Measurements from ENCODE around the gene PRTFDC1.

Gene PRTFDC1

DNA sequence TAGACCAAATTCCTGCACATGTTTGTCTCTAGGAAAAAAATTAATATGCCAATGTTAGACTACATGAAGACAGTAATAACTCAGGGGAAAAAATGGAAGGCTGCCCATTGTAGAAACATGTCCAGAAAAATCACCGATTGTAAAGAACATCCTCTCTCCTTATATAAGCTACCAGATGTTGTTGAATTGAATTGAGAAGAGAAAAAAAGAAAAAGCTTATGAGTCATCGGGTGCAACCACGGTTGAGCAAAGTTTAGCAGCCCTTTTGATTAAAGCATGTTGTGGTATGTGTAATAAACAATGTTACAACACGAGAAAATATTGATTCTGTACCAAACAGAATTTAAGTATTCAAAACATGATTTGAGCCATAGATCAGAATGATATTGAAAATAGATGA, 126.4 kb downstream of the PRTFDC1 start:
- no peak for TF ChIP-seq RAD21 (IDR thresholded peaks at IDR 0.05; ENCODE audit: low read depth)
- TF ChIP-seq TEAD4 (IDR thresholded peaks at IDR 0.05), result no peak
- TF ChIP-seq CREB1 (IDR thresholded peaks at IDR 0.05; ENCODE audit: low read depth), result no peak
- TF ChIP-seq ZBTB7A (IDR thresholded peaks at IDR 0.05; ENCODE audit: low read depth), result no peak
- TF ChIP-seq EP300 (IDR thresholded peaks at IDR 0.05; ENCODE audit: borderline replicate concordance), result no peak
- no peak for TF ChIP-seq TAF1 (IDR thresholded peaks at IDR 0.05; ENCODE audit: low read depth)
- TF ChIP-seq, protein P1, sequence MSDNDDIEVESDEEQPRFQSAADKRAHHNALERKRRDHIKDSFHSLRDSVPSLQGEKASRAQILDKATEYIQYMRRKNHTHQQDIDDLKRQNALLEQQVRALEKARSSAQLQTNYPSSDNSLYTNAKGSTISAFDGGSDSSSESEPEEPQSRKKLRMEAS (IDR thresholded peaks at IDR 0.05), result no peak
- TF ChIP-seq, protein P2, sequence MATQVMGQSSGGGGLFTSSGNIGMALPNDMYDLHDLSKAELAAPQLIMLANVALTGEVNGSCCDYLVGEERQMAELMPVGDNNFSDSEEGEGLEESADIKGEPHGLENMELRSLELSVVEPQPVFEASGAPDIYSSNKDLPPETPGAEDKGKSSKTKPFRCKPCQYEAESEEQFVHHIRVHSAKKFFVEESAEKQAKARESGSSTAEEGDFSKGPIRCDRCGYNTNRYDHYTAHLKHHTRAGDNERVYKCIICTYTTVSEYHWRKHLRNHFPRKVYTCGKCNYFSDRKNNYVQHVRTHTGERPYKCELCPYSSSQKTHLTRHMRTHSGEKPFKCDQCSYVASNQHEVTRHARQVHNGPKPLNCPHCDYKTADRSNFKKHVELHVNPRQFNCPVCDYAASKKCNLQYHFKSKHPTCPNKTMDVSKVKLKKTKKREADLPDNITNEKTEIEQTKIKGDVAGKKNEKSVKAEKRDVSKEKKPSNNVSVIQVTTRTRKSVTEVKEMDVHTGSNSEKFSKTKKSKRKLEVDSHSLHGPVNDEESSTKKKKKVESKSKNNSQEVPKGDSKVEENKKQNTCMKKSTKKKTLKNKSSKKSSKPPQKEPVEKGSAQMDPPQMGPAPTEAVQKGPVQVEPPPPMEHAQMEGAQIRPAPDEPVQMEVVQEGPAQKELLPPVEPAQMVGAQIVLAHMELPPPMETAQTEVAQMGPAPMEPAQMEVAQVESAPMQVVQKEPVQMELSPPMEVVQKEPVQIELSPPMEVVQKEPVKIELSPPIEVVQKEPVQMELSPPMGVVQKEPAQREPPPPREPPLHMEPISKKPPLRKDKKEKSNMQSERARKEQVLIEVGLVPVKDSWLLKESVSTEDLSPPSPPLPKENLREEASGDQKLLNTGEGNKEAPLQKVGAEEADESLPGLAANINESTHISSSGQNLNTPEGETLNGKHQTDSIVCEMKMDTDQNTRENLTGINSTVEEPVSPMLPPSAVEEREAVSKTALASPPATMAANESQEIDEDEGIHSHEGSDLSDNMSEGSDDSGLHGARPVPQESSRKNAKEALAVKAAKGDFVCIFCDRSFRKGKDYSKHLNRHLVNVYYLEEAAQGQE (IDR thresholded peaks at IDR 0.05; ENCODE audit: low read depth), result no peak
- no peak for TF ChIP-seq TCF12 (IDR thresholded peaks at IDR 0.05; ENCODE audit: low read depth)
- no peak for TF ChIP-seq EGR1 (IDR thresholded peaks at IDR 0.05)
- TF ChIP-seq YY1 (IDR thresholded peaks at IDR 0.05; ENCODE audit: low read depth), result no peak
- no peak for TF ChIP-seq NFIC (IDR thresholded peaks at IDR 0.05)
- TF ChIP-seq, protein P3, sequence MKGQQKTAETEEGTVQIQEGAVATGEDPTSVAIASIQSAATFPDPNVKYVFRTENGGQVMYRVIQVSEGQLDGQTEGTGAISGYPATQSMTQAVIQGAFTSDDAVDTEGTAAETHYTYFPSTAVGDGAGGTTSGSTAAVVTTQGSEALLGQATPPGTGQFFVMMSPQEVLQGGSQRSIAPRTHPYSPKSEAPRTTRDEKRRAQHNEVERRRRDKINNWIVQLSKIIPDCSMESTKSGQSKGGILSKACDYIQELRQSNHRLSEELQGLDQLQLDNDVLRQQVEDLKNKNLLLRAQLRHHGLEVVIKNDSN (IDR thresholded peaks at IDR 0.05), result no peak

DNA sequence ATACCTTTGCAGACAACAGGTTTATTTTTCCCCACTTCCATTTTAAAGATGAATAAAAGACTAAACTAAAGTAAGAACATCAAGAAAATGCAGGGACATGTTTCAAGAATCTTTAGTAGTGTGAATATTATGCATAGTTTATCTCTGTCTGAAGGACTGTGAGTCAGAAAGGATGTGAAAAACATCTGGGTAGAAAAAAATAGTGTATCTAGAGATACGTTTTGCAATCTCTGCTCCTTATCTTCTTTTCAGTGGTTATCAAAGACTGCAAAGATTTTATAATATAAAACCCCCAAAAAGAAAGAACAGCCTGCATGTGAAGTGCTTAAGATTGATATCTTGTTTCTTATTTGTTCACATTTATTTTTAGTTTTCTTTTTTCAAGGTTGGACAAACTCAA, 126.9 kb downstream of the PRTFDC1 start:
- TF ChIP-seq CEBPB (IDR thresholded peaks at IDR 0.05) (no peak), TCF12 (IDR thresholded peaks at IDR 0.05; ENCODE audit: low read depth) (no peak), RAD21 (IDR thresholded peaks at IDR 0.05; ENCODE audit: low read depth) (no peak), TAF1 (IDR thresholded peaks at IDR 0.05; ENCODE audit: low read depth) (no peak), ZBTB7A (IDR thresholded peaks at IDR 0.05; ENCODE audit: low read depth) (no peak), EGR1 (IDR thresholded peaks at IDR 0.05) (no peak), TEAD4 (IDR thresholded peaks at IDR 0.05) (no peak), EP300 (IDR thresholded peaks at IDR 0.05; ENCODE audit: borderline replicate concordance) (no peak), FOXM1 (IDR thresholded peaks at IDR 0.05; ENCODE audit: borderline replicate concordance, low read depth) (no peak), YY1 (IDR thresholded peaks at IDR 0.05; ENCODE audit: low read depth) (no peak), NFIC (IDR thresholded peaks at IDR 0.05) (no peak), CREB1 (IDR thresholded peaks at IDR 0.05; ENCODE audit: low read depth) (no peak)
- TF ChIP-seq, protein P3 (IDR thresholded peaks at IDR 0.05), result no peak
- TF ChIP-seq, protein P1 (IDR thresholded peaks at IDR 0.05), result no peak
- TF ChIP-seq, protein P2 (IDR thresholded peaks at IDR 0.05; ENCODE audit: low read depth), result no peak

DNA sequence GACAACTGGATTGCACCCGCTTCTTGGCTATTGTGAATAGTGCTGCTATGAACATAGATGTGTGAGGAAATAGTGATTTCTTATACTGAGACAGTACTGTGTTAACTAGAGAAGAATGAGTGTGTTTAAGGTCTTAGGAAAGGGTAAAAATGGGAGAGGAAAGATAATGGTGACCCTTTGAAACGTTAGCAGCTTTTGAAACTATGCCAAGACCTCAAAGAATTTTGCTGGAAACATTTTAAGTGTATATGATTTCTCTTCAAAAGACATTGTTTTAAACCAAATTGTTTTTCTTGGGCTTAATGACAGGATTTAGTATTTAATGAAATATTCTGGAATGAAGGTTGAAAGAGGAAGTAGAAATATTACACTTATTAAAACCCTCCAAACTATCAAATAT, 127.9 kb downstream of the PRTFDC1 start:
- TF ChIP-seq, protein P1 (IDR thresholded peaks at IDR 0.05), result no peak
- no peak for TF ChIP-seq CREB1 (IDR thresholded peaks at IDR 0.05; ENCODE audit: low read depth)
- no peak for TF ChIP-seq RAD21 (IDR thresholded peaks at IDR 0.05; ENCODE audit: low read depth)
- no peak for TF ChIP-seq ZBTB7A (IDR thresholded peaks at IDR 0.05; ENCODE audit: low read depth)

DNA sequence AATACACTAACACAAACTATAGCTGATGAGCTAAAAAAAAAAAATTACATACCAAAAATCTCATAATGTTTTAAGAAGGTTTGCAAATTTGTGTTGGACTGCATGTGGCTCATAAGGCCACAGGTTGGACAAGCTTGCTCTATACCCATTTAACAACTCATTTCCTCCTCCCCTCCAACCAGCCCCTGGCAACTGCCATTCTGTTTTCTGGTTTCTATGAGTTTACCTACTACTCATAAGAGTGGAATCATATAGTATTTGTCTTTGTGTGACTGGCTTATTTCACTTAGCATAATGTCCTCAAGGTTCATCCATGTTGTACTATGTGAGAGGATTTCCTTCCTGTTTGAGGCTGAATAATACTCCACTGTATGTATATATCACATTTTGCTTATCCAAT, 128.3 kb downstream of the PRTFDC1 start:
- TF ChIP-seq EGR1 (IDR thresholded peaks at IDR 0.05), result no peak
- TF ChIP-seq RAD21 (IDR thresholded peaks at IDR 0.05; ENCODE audit: low read depth), result no peak
- TF ChIP-seq NFIC (IDR thresholded peaks at IDR 0.05), result no peak
- no peak for TF ChIP-seq TAF1 (IDR thresholded peaks at IDR 0.05; ENCODE audit: low read depth)
- TF ChIP-seq, protein P1 (IDR thresholded peaks at IDR 0.05), result no peak

DNA sequence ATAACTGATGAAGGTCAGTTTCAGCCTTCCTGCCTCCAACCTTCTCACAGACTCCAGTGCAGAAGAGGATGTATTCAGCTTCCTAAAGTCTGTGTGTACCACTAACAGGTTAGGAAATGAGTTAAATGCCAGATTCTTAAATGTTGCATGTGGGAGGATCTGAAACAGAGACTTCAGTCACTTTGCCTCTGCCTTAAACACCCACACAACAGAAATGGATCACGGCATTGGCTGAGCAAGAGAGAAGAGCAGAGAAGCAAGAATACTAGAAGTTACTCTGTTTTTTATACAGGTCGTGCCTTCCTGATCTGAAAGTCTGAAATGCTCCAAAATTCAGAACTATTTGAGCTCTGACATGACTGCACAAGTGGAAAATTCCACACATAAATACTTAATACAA, 129.8 kb downstream of the PRTFDC1 start:
- TF ChIP-seq FOXM1 (IDR thresholded peaks at IDR 0.05; ENCODE audit: borderline replicate concordance, low read depth) (no peak), ZBTB7A (IDR thresholded peaks at IDR 0.05; ENCODE audit: low read depth) (no peak), TAF1 (IDR thresholded peaks at IDR 0.05; ENCODE audit: low read depth) (no peak), RAD21 (IDR thresholded peaks at IDR 0.05; ENCODE audit: low read depth) (no peak), EGR1 (IDR thresholded peaks at IDR 0.05) (no peak), YY1 (IDR thresholded peaks at IDR 0.05; ENCODE audit: low read depth) (no peak), TEAD4 (IDR thresholded peaks at IDR 0.05) (no peak)
- TF ChIP-seq, protein P2 (IDR thresholded peaks at IDR 0.05; ENCODE audit: low read depth), result no peak
